Breast epithelium (tissue), 4 donors: ENCODE measurements around the gene SLC22A31. TPM values are rescaled to one million over a fixed set of nuclear protein-coding genes. Genes with fewer than 3 reads are reported as not detected.
"Not testable (repeated sequence)": the region's sequence is repeated elsewhere in the genome, so short reads cannot be mapped to it uniquely, and the experiment has no call there.

Source experiments
- DNase-seq, 2 donors: peaks; one replicate each; pipeline ENCODE4 v3.0.0-alpha.2; 2019; ENCODE audit warnings: low spot score in 2 of 2
- H3K27ac ChIP-seq, 2 donors: fragments of 200-600 bp; sonication (generic) in 1 of 2; one replicate each; pipeline ENCODE4 v1.5.1; 2016 to 2019; ENCODE audit warnings: mild to moderate bottlenecking in 1 of 2
- H3K27me3 ChIP-seq, 2 donors: fragments of 200-600 bp; sonication (generic) in 1 of 2; one replicate each; pipeline versions ENCODE4 v1.5.1 to v1.6.0; 2017 to 2019; ENCODE audit warnings: control low read depth in 1 of 2, mild to moderate bottlenecking in 1 of 2
- H3K36me3 ChIP-seq: fragments of 200-600 bp; one replicate; pipeline ENCODE4 v1.5.1; 2019
- H3K4me1 ChIP-seq, 2 donors: fragments of 200-600 bp; sonication (generic); one replicate each; pipeline ENCODE4 v1.5.1; 2016 to 2019; ENCODE audit warnings: control low read depth in 1 of 2
- H3K4me3 ChIP-seq, 3 donors: fragments of 200-600 bp; sonication (generic); 1 replicate in 2 of 3; 2 replicates in 1 of 3; pipeline ENCODE4 v1.5.1; 2016 to 2019; ENCODE audit warnings: mild to moderate bottlenecking in 3 of 3, moderate library complexity in 2 of 3
- H3K9me3 ChIP-seq, 2 donors: fragments of 200-600 bp; sonication (generic) in 1 of 2; one replicate each; pipeline ENCODE4 v1.5.1; 2016 to 2019; ENCODE audit warnings: control low read depth in 1 of 2
- CTCF ChIP-seq, 3 donors: fragments of 450-650 bp; IDR thresholded peaks; one replicate each; pipeline ENCODE4 v1.5.1; 2016 to 2017; ENCODE audit warnings: antibody characterized with exemption in 3 of 3, mild to moderate bottlenecking in 3 of 3, moderate library complexity in 3 of 3
- POLR2A ChIP-seq: fragments of 450-650 bp; IDR thresholded peaks from one replicate; pipeline ENCODE4 v1.6.1; 2016; ENCODE audit warnings: antibody characterized with exemption, mild to moderate bottlenecking, moderate library complexity
- POLR2AphosphoS5 ChIP-seq, 3 donors: sonication (generic); formaldehyde crosslinking; IDR thresholded peaks; one replicate each; pipeline ENCODE4 v1.6.1; 2017; ENCODE audit warnings: antibody characterized with exemption in 3 of 3
- intact Hi-C: fragments of 100-400 bp; cut with DNase I; formaldehyde crosslinking; loops from one replicate; pipeline ENCODE4 v1.15.1; 2023; ENCODE audit warnings: low total_unique reads
- total RNA-seq, 3 donors: library from RNA; depleted of rRNA; stranded (reverse); fragments of >200 nt; gene quantifications; one replicate each; pipeline ENCODE4 v1.1.0, GENCODE V29; 2016

The SLC22A31 gene
- total RNA-seq, 3 donors from 2014 or later: not detected

GRCh38 chr16:89191033-89191900 is 9.1 kb downstream of the SLC22A31 start:
- DNase-seq: no peak
- Histone ChIP-seq H3K27ac (no peak overlapping the region), H3K9me3 (no peaks in the 10 kb centered on the region), H3K4me1 (peaks cover 0 to 4% of the 10 kb centered on the region in 2 donors), H3K36me3 (no peaks in the 10 kb centered on the region), H3K27me3 (peaks cover 2 to 10% of the 10 kb centered on the region in 2 donors), H3K4me3 (peak overlapping the region in 2 of 3 donors; percentile 48 to 69)
- TF ChIP-seq POLR2A: no peak
- no peak for TF ChIP-seq CTCF (IDR thresholded peaks at IDR 0.05)
- TF ChIP-seq POLR2AphosphoS5 (IDR thresholded peaks at IDR 0.05): no peak
- intact Hi-C loops: no loop called here

GRCh38 chr16:89190150-89190958 is 10.0 kb downstream of the SLC22A31 start:
- DNase-seq: no peak
- no peak for TF ChIP-seq CTCF (IDR thresholded peaks at IDR 0.05)
- TF ChIP-seq POLR2AphosphoS5 (IDR thresholded peaks at IDR 0.05): no peak

GRCh38 chr16:89189358-89190025 is 10.8 kb downstream of the SLC22A31 start:
- Histone ChIP-seq H3K27me3 (peaks cover 2 to 10% of the 10 kb centered on the region in 2 donors), H3K4me3 (no peak overlapping the region), H3K36me3 (no peaks in the 10 kb centered on the region), H3K27ac (no peak overlapping the region), H3K9me3 (no peaks in the 10 kb centered on the region), H3K4me1 (peaks cover 0 to 4% of the 10 kb centered on the region in 2 donors)
- no peak for DNase-seq
- intact Hi-C loops: no loop called here
- TF ChIP-seq POLR2AphosphoS5 (IDR thresholded peaks at IDR 0.05) (no peak), POLR2A (no peak), CTCF (IDR thresholded peaks at IDR 0.05) (no peak)

More at GRCh38 chr16:89190150-89190958, 10.0 kb downstream of the SLC22A31 start:
- peaks cover 2 to 10% of the 10 kb centered on the region in 2 donors for H3K27me3 ChIP-seq
- no peak overlapping the region for H3K27ac ChIP-seq
- intact Hi-C loops: no loop called here
- H3K9me3 ChIP-seq: no peaks in the 10 kb centered on the region
- no peak overlapping the region for H3K4me3 ChIP-seq
- no peaks in the 10 kb centered on the region for H3K36me3 ChIP-seq
- peaks cover 0 to 4% of the 10 kb centered on the region in 2 donors for H3K4me1 ChIP-seq

- DNase-seq, intact Hi-C loops, H3K27ac ChIP-seq: not testable (repeated sequence)
Observed at GRCh38 chr16:89188471-89189357, 11.6 kb downstream of the SLC22A31 start.

More at GRCh38 chr16:89188471-89189357, 11.6 kb downstream of the SLC22A31 start:
- H3K36me3 ChIP-seq, H3K27me3 ChIP-seq, H3K4me1 ChIP-seq, H3K9me3 ChIP-seq, H3K4me3 ChIP-seq: not testable (repeated sequence)
